ENCODE data around the gene KLF4.
A peak's percentile ranks its signal among the peaks of the same experiment; 100 is the strongest.

Gene KLF4

GRCh38 chr9:107478805-107479204 is 10.8 kb downstream of the KLF4 start:
- no peaks in the 10 kb centered on the region for H3K9me3 ChIP-seq (ENCODE audit: control insufficient read depth, insufficient read depth, low read length)
- H3K4me1 ChIP-seq (ENCODE audit: insufficient read depth, low read length): no peaks in the 10 kb centered on the region
- no peaks in the 10 kb centered on the region for H3K36me3 ChIP-seq (ENCODE audit: insufficient read depth, low read length)
- no peak overlapping the region for H3K9ac ChIP-seq (ENCODE audit: low read depth, low read length)

GRCh38 chr9:107474124-107474523 is 15.4 kb downstream of the KLF4 start:
- H3K4me1 ChIP-seq (ENCODE audit: insufficient read depth, low read length): no peaks in the 10 kb centered on the region
- no peak overlapping the region for H3K9ac ChIP-seq (ENCODE audit: low read depth, low read length)
- H3K9me3 ChIP-seq (ENCODE audit: control insufficient read depth, insufficient read depth, low read length): no peaks in the 10 kb centered on the region
- no peaks in the 10 kb centered on the region for H3K36me3 ChIP-seq (ENCODE audit: insufficient read depth, low read length)

- Histone ChIP-seq H3K4me1 (ENCODE audit: insufficient read depth, low read length) (no peaks in the 10 kb centered on the region), H3K36me3 (ENCODE audit: insufficient read depth, low read length) (no peaks in the 10 kb centered on the region), H3K9me3 (ENCODE audit: control insufficient read depth, insufficient read depth, low read length) (no peaks in the 10 kb centered on the region), H3K9ac (ENCODE audit: low read depth, low read length) (no peak overlapping the region)
These were observed 16.8 kb downstream of the KLF4 start for GRCh38 chr9:107472581-107473340.

- Histone ChIP-seq H3K4me1 (ENCODE audit: insufficient read depth, low read length) (no peaks in the 10 kb centered on the region), H3K36me3 (ENCODE audit: insufficient read depth, low read length) (no peaks in the 10 kb centered on the region), H3K9ac (ENCODE audit: low read depth, low read length) (no peak overlapping the region), H3K9me3 (ENCODE audit: control insufficient read depth, insufficient read depth, low read length) (no peaks in the 10 kb centered on the region)
These were observed 18.0 kb downstream of the KLF4 start for GRCh38 chr9:107471552-107471951.

GRCh38 chr9:107467416-107467815 is 22.2 kb downstream of the KLF4 start:
- Histone ChIP-seq H3K36me3 (ENCODE audit: insufficient read depth, low read length) (no peaks in the 10 kb centered on the region), H3K9me3 (ENCODE audit: control insufficient read depth, insufficient read depth, low read length) (no peaks in the 10 kb centered on the region), H3K4me1 (ENCODE audit: insufficient read depth, low read length) (peaks cover 3% of the 10 kb centered on the region; the same call in 1 of the 2 replicates), H3K9ac (ENCODE audit: low read depth, low read length) (no peak overlapping the region)

GRCh38 chr9:107466826-107467225 is 22.7 kb downstream of the KLF4 start:
- Histone ChIP-seq H3K9ac (ENCODE audit: low read depth, low read length) (no peak overlapping the region), H3K4me1 (ENCODE audit: insufficient read depth, low read length) (peaks cover 3% of the 10 kb centered on the region; the same call in 1 of the 2 replicates), H3K36me3 (ENCODE audit: insufficient read depth, low read length) (no peaks in the 10 kb centered on the region), H3K9me3 (ENCODE audit: control insufficient read depth, insufficient read depth, low read length) (no peaks in the 10 kb centered on the region)

GRCh38 chr9:107465467-107466451 is 23.8 kb downstream of the KLF4 start:
- no peaks in the 10 kb centered on the region for H3K9me3 ChIP-seq (ENCODE audit: control insufficient read depth, insufficient read depth, low read length)
- peak overlapping the region; percentile 76 for H3K9ac ChIP-seq (ENCODE audit: low read depth, low read length)
- no peaks in the 10 kb centered on the region for H3K36me3 ChIP-seq (ENCODE audit: insufficient read depth, low read length)
- peaks cover 3% of the 10 kb centered on the region; the same call in 1 of the 2 replicates for H3K4me1 ChIP-seq (ENCODE audit: insufficient read depth, low read length)

GRCh38 chr9:107464516-107464915 is 25.1 kb downstream of the KLF4 start:
- H3K4me1 ChIP-seq (ENCODE audit: insufficient read depth, low read length): peaks cover 10% of the 10 kb centered on the region
- no peak overlapping the region for H3K9ac ChIP-seq (ENCODE audit: low read depth, low read length)
- no peaks in the 10 kb centered on the region for H3K36me3 ChIP-seq (ENCODE audit: insufficient read depth, low read length)
- H3K9me3 ChIP-seq (ENCODE audit: control insufficient read depth, insufficient read depth, low read length): no peaks in the 10 kb centered on the region

- H3K9me3 ChIP-seq (ENCODE audit: control insufficient read depth, insufficient read depth, low read length): no peaks in the 10 kb centered on the region
- peaks cover 10% of the 10 kb centered on the region for H3K4me1 ChIP-seq (ENCODE audit: insufficient read depth, low read length)
- H3K36me3 ChIP-seq (ENCODE audit: insufficient read depth, low read length): no peaks in the 10 kb centered on the region
- H3K9ac ChIP-seq (ENCODE audit: low read depth, low read length): no peak overlapping the region
These were observed 26.9 kb downstream of the KLF4 start for GRCh38 chr9:107462691-107463090.

GRCh38 chr9:107460153-107461023 is 29.2 kb downstream of the KLF4 start:
- no peaks in the 10 kb centered on the region for H3K9me3 ChIP-seq (ENCODE audit: control insufficient read depth, insufficient read depth, low read length)
- no peak overlapping the region for H3K9ac ChIP-seq (ENCODE audit: low read depth, low read length)
- H3K4me1 ChIP-seq (ENCODE audit: insufficient read depth, low read length): peaks cover 10% of the 10 kb centered on the region
- H3K36me3 ChIP-seq (ENCODE audit: insufficient read depth, low read length): no peaks in the 10 kb centered on the region

GRCh38 chr9:107455425-107456135 is 34.0 kb downstream of the KLF4 start:
- peaks cover 7% of the 10 kb centered on the region; the same call in 1 of the 2 replicates for H3K4me1 ChIP-seq (ENCODE audit: insufficient read depth, low read length)
- H3K9me3 ChIP-seq (ENCODE audit: control insufficient read depth, insufficient read depth, low read length): no peaks in the 10 kb centered on the region
- no peak overlapping the region for H3K9ac ChIP-seq (ENCODE audit: low read depth, low read length)
- H3K36me3 ChIP-seq (ENCODE audit: insufficient read depth, low read length): no peaks in the 10 kb centered on the region

- Histone ChIP-seq H3K4me1 (ENCODE audit: insufficient read depth, low read length) (no peaks in the 10 kb centered on the region), H3K9me3 (ENCODE audit: control insufficient read depth, insufficient read depth, low read length) (no peaks in the 10 kb centered on the region), H3K36me3 (ENCODE audit: insufficient read depth, low read length) (no peaks in the 10 kb centered on the region), H3K9ac (ENCODE audit: low read depth, low read length) (no peak overlapping the region)
These were observed 36.1 kb downstream of the KLF4 start for GRCh38 chr9:107453479-107453878.

- H3K36me3 ChIP-seq (ENCODE audit: insufficient read depth, low read length): no peaks in the 10 kb centered on the region
- H3K9me3 ChIP-seq (ENCODE audit: control insufficient read depth, insufficient read depth, low read length): no peaks in the 10 kb centered on the region
- no peak overlapping the region for H3K9ac ChIP-seq (ENCODE audit: low read depth, low read length)
- H3K4me1 ChIP-seq (ENCODE audit: insufficient read depth, low read length): no peaks in the 10 kb centered on the region; the same call in 1 of the 2 replicates
These were observed 41.7 kb downstream of the KLF4 start for GRCh38 chr9:107447834-107448233.
